ENCODE measurements around the gene CD79B.
A peak's percentile ranks its signal among the peaks of the same experiment; 100 is the strongest.
"Not testable (repeated sequence)": the region's sequence is repeated elsewhere in the genome, so short reads cannot be mapped to it uniquely, and the experiment has no call there.

CD79B gene

DNA sequence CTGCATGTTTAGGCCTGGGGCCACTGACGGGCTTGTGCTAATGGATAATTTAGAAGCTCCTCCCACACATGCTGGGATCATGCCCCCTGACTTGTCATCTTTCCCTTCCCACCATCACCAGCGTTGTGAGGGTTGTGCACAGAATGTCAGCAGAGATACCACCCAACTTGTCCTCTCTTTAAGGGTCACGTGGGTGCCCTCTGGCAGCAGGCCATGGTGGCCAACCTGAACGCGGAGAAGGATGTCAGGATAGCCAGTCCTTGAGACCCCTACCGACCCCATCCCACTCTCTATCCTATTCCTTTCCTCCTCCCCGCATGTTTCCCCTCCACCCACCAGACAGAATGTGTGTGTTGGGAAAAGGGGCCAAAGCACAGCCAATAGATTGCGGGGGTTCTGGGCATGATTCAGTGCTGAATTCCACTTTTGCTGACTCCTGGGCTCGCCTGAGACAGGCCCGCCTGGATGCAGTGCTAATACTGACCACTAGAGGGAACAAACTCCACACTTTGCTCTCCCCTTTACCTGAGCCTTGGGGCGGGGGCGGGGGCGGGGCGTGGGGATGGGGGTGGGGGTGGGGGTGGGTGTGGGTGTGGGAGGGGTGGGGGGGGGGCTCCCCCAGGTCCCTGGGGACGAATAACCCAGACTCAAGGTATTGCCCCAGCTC, 50.1 kb downstream of the CD79B start, which contains the start of gene GH2:
Gene GH2, minus strand, starts transcription at position 10 of the 667 bp plus-strand sequence. CDS start 143 bp downstream, outside the sequence.
- no peak for DNase-seq (ENCODE audit: low read depth)
- TF ChIP-seq, protein P1, sequence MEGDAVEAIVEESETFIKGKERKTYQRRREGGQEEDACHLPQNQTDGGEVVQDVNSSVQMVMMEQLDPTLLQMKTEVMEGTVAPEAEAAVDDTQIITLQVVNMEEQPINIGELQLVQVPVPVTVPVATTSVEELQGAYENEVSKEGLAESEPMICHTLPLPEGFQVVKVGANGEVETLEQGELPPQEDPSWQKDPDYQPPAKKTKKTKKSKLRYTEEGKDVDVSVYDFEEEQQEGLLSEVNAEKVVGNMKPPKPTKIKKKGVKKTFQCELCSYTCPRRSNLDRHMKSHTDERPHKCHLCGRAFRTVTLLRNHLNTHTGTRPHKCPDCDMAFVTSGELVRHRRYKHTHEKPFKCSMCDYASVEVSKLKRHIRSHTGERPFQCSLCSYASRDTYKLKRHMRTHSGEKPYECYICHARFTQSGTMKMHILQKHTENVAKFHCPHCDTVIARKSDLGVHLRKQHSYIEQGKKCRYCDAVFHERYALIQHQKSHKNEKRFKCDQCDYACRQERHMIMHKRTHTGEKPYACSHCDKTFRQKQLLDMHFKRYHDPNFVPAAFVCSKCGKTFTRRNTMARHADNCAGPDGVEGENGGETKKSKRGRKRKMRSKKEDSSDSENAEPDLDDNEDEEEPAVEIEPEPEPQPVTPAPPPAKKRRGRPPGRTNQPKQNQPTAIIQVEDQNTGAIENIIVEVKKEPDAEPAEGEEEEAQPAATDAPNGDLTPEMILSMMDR (IDR thresholded peaks at IDR 0.05; ENCODE audit: low read depth, low read length, missing control alignments), result peak; percentile 84
- H3K4me3 ChIP-seq (ENCODE audit: low read depth, low read length), result no peak within 1 kb of the TSS

DNA sequence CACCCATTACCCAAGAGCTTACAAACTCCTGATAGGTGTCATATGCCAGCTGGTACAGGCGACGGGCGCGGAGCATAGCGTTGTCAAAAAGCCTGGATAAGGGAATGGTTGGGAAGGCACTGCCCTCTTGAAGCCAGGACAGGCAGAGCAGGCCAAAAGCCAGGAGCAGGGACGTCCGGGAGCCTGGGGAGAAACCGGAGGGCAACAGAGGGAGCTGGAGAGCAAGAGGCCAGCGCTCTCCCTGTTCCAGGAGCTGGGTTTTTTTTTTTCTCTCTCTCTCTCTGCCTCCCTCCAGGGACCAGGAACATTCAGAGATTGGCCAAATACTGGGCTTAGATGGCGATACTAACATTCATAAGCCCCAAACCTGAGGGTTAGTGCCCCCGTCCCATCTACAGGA, 50.8 kb downstream of the CD79B start:
- not testable (repeated sequence) for DNase-seq (ENCODE audit: low read depth); H3K4me3 ChIP-seq (ENCODE audit: low read depth, low read length)

GRCh38 chr17:63880706-63881105, 51.4 kb downstream of the CD79B start:
- H3K4me3 ChIP-seq (ENCODE audit: low read depth, low read length), result no peak overlapping the region
- TF ChIP-seq, protein P1 (IDR thresholded peaks at IDR 0.05; ENCODE audit: low read depth, low read length, missing control alignments), result no peak
- no peak for DNase-seq (ENCODE audit: low read depth)
